ENCODE data around the gene CTNNA2. TPM values are rescaled to one million over a fixed set of nuclear protein-coding genes. Genes with fewer than 3 reads are reported as not detected.

CTNNA2 gene
- total RNA-seq, 4 donors from 2014 or later: 0.88 to 14.9 (median 2.3) TPM; not detected in 1

DNA sequence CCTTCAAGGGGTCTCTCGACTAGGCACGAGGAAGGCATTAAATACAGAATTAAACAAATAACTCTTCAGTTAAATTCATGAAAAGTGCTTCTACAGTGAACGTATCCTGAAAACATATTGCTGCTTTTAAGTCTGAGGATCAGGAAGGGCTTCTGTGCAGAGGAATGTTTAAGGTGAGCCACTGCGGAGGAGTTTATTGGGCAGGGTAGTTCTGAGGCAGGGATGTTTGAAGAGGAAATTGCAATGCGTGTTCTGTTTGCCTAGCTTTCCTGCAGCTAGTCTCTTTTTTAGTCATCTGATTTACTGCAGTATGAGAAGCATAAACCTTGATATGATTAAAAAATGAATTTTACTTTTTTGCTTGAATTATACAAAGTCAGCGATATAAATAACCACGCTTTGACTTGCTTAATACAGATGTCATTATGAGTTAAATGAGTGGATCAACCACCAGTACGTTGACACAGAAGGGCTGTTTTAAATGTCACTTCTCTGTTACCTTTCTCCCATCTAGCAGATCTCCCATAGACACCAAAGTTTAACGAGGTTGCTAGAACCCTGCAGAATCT is 98.7 kb downstream of the CTNNA2 start:
- TF ChIP-seq, protein P1, sequence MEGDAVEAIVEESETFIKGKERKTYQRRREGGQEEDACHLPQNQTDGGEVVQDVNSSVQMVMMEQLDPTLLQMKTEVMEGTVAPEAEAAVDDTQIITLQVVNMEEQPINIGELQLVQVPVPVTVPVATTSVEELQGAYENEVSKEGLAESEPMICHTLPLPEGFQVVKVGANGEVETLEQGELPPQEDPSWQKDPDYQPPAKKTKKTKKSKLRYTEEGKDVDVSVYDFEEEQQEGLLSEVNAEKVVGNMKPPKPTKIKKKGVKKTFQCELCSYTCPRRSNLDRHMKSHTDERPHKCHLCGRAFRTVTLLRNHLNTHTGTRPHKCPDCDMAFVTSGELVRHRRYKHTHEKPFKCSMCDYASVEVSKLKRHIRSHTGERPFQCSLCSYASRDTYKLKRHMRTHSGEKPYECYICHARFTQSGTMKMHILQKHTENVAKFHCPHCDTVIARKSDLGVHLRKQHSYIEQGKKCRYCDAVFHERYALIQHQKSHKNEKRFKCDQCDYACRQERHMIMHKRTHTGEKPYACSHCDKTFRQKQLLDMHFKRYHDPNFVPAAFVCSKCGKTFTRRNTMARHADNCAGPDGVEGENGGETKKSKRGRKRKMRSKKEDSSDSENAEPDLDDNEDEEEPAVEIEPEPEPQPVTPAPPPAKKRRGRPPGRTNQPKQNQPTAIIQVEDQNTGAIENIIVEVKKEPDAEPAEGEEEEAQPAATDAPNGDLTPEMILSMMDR (IDR thresholded peaks at IDR 0.05): no peak
- TF ChIP-seq POLR2A (IDR thresholded peaks at IDR 0.05): no peak
- no peak for DNase-seq

DNA sequence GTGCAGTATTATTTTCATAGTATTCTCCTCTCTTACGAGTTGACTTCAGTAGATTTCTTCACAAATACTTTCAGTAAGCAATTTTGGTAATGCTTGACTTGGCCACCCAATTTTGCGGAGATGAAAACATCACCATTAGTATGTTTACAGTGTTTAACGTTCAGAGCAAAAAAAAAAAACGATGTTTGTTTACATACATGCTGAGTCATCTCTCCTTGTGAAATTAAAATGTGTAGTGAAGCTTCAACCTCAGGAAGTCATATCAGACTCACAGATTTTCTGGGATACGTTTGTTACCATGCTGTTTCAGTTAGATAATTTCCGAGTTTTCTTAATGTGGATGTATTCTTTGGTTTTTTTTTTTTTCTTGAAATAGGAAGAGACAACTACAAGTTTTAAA is 100.1 kb downstream of the CTNNA2 start:
- TF ChIP-seq POLR2A (IDR thresholded peaks at IDR 0.05): no peak
- TF ChIP-seq, protein P1 (IDR thresholded peaks at IDR 0.05): no peak
- H3K4me3 ChIP-seq: no peak overlapping the region
- H3K36me3 ChIP-seq: no peaks in the 10 kb centered on the region
- no peaks in the 10 kb centered on the region for H3K4me1 ChIP-seq
- DNase-seq: no peak
- no peaks in the 10 kb centered on the region for H3K9me3 ChIP-seq
- no peak overlapping the region for H3K27ac ChIP-seq
- intact Hi-C loops (cut with DNase I; ENCODE audit: low total_unique reads): no loop called here
- H3K27me3 ChIP-seq: peaks cover 0 to 6% of the 10 kb centered on the region in 2 donors

More for the DNA sequence above, 98.7 kb downstream of the CTNNA2 start:
- Histone ChIP-seq H3K27me3 (peaks cover 0 to 6% of the 10 kb centered on the region in 2 donors), H3K9me3 (no peaks in the 10 kb centered on the region), H3K36me3 (no peaks in the 10 kb centered on the region), H3K4me1 (no peaks in the 10 kb centered on the region), H3K4me3 (no peak overlapping the region), H3K27ac (no peak overlapping the region)
- intact Hi-C loops (cut with DNase I; ENCODE audit: low total_unique reads): no loop called here

DNA sequence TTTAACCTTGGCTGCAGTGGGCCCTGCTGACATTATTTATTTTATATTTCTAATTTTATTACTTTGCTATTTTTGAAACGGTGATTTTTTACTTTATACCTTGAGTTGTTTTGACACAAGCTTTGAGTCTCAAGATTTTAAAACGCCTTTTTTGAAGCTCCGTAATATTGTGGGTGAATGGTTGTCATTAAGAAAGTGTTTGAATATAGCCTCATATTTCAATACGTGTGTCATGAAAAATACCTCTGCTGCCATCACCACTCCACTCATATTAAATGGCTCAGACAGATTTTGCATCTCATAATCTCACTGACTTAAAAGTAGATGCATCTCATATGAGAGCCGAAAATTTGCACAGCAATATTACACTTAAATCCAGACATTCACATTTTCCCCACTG is 106.6 kb downstream of the CTNNA2 start:
- H3K4me3 ChIP-seq: no peak overlapping the region
- H3K9me3 ChIP-seq: no peaks in the 10 kb centered on the region
- H3K36me3 ChIP-seq: no peaks in the 10 kb centered on the region
- H3K27ac ChIP-seq: no peak overlapping the region
- intact Hi-C loops (cut with DNase I; ENCODE audit: low total_unique reads): no loop called here
- DNase-seq: no peak
- TF ChIP-seq, protein P1 (IDR thresholded peaks at IDR 0.05): no peak
- H3K4me1 ChIP-seq: no peaks in the 10 kb centered on the region
- H3K27me3 ChIP-seq: peaks cover 0 to 6% of the 10 kb centered on the region in 2 donors

DNA sequence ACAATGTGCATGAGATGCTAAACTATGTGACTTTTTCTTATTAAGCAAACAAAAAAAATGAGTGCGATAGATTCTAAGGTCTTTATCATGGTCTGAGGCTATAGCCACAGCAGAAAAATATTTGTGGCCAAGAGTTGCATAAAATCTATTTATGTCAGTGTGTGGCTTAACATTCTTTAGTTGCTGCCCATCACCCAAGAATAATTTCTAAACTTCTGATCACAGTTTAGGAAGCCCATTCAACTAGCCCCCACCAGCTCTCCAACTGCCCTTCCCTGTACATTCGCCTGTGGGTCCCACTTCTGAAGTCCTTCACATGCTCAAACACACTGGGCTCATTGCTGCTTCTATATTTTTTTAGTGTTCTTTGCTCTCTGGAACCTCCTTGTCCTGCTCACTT is 107.1 kb downstream of the CTNNA2 start:
- Histone ChIP-seq H3K9me3 (no peaks in the 10 kb centered on the region), H3K27ac (no peak overlapping the region), H3K36me3 (no peaks in the 10 kb centered on the region), H3K27me3 (peaks cover 0 to 4% of the 10 kb centered on the region in 2 donors), H3K4me1 (no peaks in the 10 kb centered on the region), H3K4me3 (no peak overlapping the region)
- intact Hi-C loops (cut with DNase I; ENCODE audit: low total_unique reads): no loop called here
- DNase-seq: no peak
- TF ChIP-seq, protein P1 (IDR thresholded peaks at IDR 0.05): no peak
- no peak for TF ChIP-seq POLR2A (IDR thresholded peaks at IDR 0.05)

DNA sequence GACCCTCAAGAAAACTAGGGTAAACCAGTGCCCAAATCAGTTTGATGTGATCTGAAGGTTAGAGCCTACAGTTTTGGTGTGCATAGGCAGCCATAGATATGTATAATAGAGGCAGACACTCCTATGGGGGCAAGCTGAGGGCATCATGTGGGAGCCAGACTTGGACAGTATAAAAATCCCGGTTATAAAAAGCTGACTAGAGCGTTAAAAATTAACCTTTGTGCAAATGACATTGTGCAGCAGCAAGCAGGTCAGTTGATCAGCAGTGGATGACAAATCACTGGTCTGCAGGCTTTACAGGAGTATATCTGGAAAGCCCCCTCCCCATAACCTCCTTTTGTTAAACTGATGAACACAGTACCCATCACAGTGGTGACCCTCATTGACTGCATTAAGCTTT is 107.8 kb downstream of the CTNNA2 start:
- no peak for DNase-seq
- no peaks in the 10 kb centered on the region for H3K27me3 ChIP-seq
- TF ChIP-seq POLR2A (IDR thresholded peaks at IDR 0.05): no peak
- TF ChIP-seq, protein P1 (IDR thresholded peaks at IDR 0.05): no peak
- H3K27ac ChIP-seq: no peak overlapping the region
- H3K36me3 ChIP-seq: no peaks in the 10 kb centered on the region
- no peaks in the 10 kb centered on the region for H3K4me1 ChIP-seq
- intact Hi-C loops (cut with DNase I; ENCODE audit: low total_unique reads): no loop called here
- H3K4me3 ChIP-seq: no peak overlapping the region
- H3K9me3 ChIP-seq: no peaks in the 10 kb centered on the region

Measured in uterus (tissue), 4 donors.